Keratinocyte (primary cell): ENCODE results near the gene EIF1AD.
"Not testable (repeated sequence)": the region's sequence is repeated elsewhere in the genome, so short reads cannot be mapped to it uniquely, and the experiment has no call there.

Source experiments
- EZH2 ChIP-seq: IDR thresholded peaks from one replicate; pipeline ENCODE4 v1.6.1; 2012; ENCODE audit warnings: inconsistent platforms, mild to moderate bottlenecking, low read length, moderate library complexity
- TF ChIP-seq, protein P1 (sequence below), 3 experiments: IDR thresholded peaks in 1 of 3; conservative IDR thresholded peaks in 1 of 3; optimal IDR thresholded peaks in 1 of 3; 2 replicates in 2 of 3; 3 replicates in 1 of 3; pipeline versions ENCODE3 to v1.5.1; 2011; ENCODE audit warnings: low read length in 3 of 3, mild to moderate bottlenecking in 3 of 3, moderate library complexity in 2 of 3, control low read depth in 1 of 3, inconsistent platforms in 1 of 3; ENCODE audit not compliant: insufficient read depth in 2 of 3; ENCODE audit errors: extremely low read depth in 1 of 3

GRCh38 chr11:66023186-66023440, 21.2 kb upstream of the EIF1AD start:
- TF ChIP-seq EZH2 = not testable (repeated sequence)
- TF ChIP-seq, protein P1, sequence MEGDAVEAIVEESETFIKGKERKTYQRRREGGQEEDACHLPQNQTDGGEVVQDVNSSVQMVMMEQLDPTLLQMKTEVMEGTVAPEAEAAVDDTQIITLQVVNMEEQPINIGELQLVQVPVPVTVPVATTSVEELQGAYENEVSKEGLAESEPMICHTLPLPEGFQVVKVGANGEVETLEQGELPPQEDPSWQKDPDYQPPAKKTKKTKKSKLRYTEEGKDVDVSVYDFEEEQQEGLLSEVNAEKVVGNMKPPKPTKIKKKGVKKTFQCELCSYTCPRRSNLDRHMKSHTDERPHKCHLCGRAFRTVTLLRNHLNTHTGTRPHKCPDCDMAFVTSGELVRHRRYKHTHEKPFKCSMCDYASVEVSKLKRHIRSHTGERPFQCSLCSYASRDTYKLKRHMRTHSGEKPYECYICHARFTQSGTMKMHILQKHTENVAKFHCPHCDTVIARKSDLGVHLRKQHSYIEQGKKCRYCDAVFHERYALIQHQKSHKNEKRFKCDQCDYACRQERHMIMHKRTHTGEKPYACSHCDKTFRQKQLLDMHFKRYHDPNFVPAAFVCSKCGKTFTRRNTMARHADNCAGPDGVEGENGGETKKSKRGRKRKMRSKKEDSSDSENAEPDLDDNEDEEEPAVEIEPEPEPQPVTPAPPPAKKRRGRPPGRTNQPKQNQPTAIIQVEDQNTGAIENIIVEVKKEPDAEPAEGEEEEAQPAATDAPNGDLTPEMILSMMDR (optimal IDR thresholded peaks at IDR 0.05 in 1 of 3, IDR thresholded peaks at IDR 0.05 in 1 of 3, conservative IDR thresholded peaks at IDR 0.05 in 1 of 3; ENCODE audit: extremely low read depth in 1 of 3, insufficient read depth in 2 of 3, low read length in 3 of 3) = not testable (repeated sequence)
